OCI-LY3 (cell line): ENCODE results near the gene TRIM54.

Source experiments
- H2AFZ ChIP-seq: fragments of 200-600, 300-600 bp; shearing (Covaris generic); 2 replicates; pipeline ENCODE4 v1.6.0; 2014; ENCODE audit warnings: antibody characterized with exemption, low read depth, low read length
- H3K27ac ChIP-seq: fragments of 200-600, 300-600 bp; sonication (generic); 2 replicates; pipeline ENCODE4 v1.5.1; 2014; ENCODE audit warnings: mild to moderate bottlenecking, low read length, moderate library complexity, mixed read lengths
- H3K27me3 ChIP-seq: fragments of 200-600, 300-600 bp; sonication (generic); 2 replicates; pipeline ENCODE4 v1.6.1; 2014; ENCODE audit warnings: low read depth, low read length, mixed read lengths
- H3K36me3 ChIP-seq: fragments of 200-600, 300-600 bp; sonication (generic); replicated peaks from 2 replicates; pipeline ENCODE3; 2014; ENCODE audit warnings: low read depth, low read length, mixed read lengths
- H3K4me1 ChIP-seq: fragments of 300-600, 200-600 bp; sonication (generic); 2 replicates; pipeline ENCODE4 v1.6.1; 2014; ENCODE audit warnings: low read length, mixed read lengths
- H3K4me2 ChIP-seq: fragments of 200-600, 300-600 bp; sonication (generic); 2 replicates; pipeline ENCODE4 v1.6.1; 2014; ENCODE audit warnings: low read length, mixed read lengths
- H3K4me3 ChIP-seq: fragments of 300-600, 200-600 bp; sonication (generic); 2 replicates; pipeline ENCODE4 v1.5.1; 2014; ENCODE audit warnings: antibody characterized with exemption, mild to moderate bottlenecking, low read length, moderate library complexity
- H3K79me2 ChIP-seq: fragments of 300-600, 200-600 bp; shearing (Covaris generic); 2 replicates; pipeline ENCODE4 v1.6.1; 2014; ENCODE audit warnings: mild to moderate bottlenecking, low read length, mixed read lengths
- H3K9ac ChIP-seq: fragments of 300-600, 200-600 bp; shearing (Covaris generic); 2 replicates; pipeline ENCODE4 v1.6.0; 2014; ENCODE audit warnings: mild to moderate bottlenecking, low read length, moderate library complexity
- H3K9me3 ChIP-seq: fragments of 200-600, 300-600 bp; shearing (Covaris generic); 2 replicates; pipeline ENCODE4 v1.6.1; 2014; ENCODE audit warnings: low read length, mixed read lengths; ENCODE audit not compliant: insufficient read depth
- H4K20me1 ChIP-seq: fragments of 200-600, 300-600 bp; sonication (generic); 2 replicates; pipeline ENCODE4 v1.6.1; 2016; ENCODE audit warnings: low read length, mixed read lengths; ENCODE audit not compliant: insufficient read depth
- CTCF ChIP-seq: fragments of 200-600, 300-600 bp; sonication (generic); IDR thresholded peaks from 2 replicates; pipeline ENCODE4 v1.5.1; 2014; ENCODE audit warnings: antibody characterized with exemption, low read length, low read depth
- EZH2phosphoT487 ChIP-seq: fragments of 200-600 bp; shearing (Covaris generic); IDR thresholded peaks from 2 replicates; pipeline ENCODE4 v1.6.1; 2018; ENCODE audit warnings: antibody characterized with exemption, mixed run types, low read depth

Gene TRIM54

GRCh38 chr2:27280826-27281225 lies 1.4 kb upstream of the TRIM54 start:
- Histone ChIP-seq H2AFZ (no peak overlapping the region), H4K20me1 (no peaks in the 10 kb centered on the region), H3K36me3 (no peaks in the 10 kb centered on the region)

GRCh38 chr2:27281442-27281841 lies 787 bp upstream of the TRIM54 start:
- no peak overlapping the region for H2AFZ ChIP-seq
- TF ChIP-seq CTCF (no peak), EZH2phosphoT487 (no peak)
- no peak overlapping the region for H3K27ac ChIP-seq
- H3K27me3 ChIP-seq = peaks cover 9% of the 10 kb centered on the region; the same call in 1 of the 2 replicates
- H3K4me1 ChIP-seq = peaks cover 9% of the 10 kb centered on the region
- no peaks in the 10 kb centered on the region for H3K79me2 ChIP-seq
- H4K20me1 ChIP-seq = no peaks in the 10 kb centered on the region
- no peaks in the 10 kb centered on the region for H3K36me3 ChIP-seq
- H3K9ac ChIP-seq = no peak overlapping the region
- no peaks in the 10 kb centered on the region for H3K9me3 ChIP-seq
- H3K4me2 ChIP-seq = no peak overlapping the region
- no peak overlapping the region for H3K4me3 ChIP-seq

More at GRCh38 chr2:27280826-27281225, 1.4 kb upstream of the TRIM54 start:
- H3K4me3 ChIP-seq = no peak overlapping the region
- H3K79me2 ChIP-seq = no peaks in the 10 kb centered on the region
- H3K4me2 ChIP-seq = no peak overlapping the region
- no peak overlapping the region for H3K27ac ChIP-seq
- no peak for TF ChIP-seq EZH2phosphoT487
- no peak for TF ChIP-seq CTCF
- H3K4me1 ChIP-seq = peaks cover 9% of the 10 kb centered on the region
- peaks cover 11% of the 10 kb centered on the region; the same call in 1 of the 2 replicates for H3K27me3 ChIP-seq
- H3K9ac ChIP-seq = no peak overlapping the region
- no peaks in the 10 kb centered on the region for H3K9me3 ChIP-seq

- H3K4me1 ChIP-seq = peaks cover 9% of the 10 kb centered on the region
- H3K4me3 ChIP-seq = no peak overlapping the region
- no peak overlapping the region for H3K4me2 ChIP-seq
- H3K9me3 ChIP-seq = no peaks in the 10 kb centered on the region
- no peak overlapping the region for H3K27ac ChIP-seq
- H3K27me3 ChIP-seq = 0 out of 2 replicates have a peak, but pooled peaks cover 13% of the 10 kb centered on the region
- no peak overlapping the region for H3K9ac ChIP-seq
- H2AFZ ChIP-seq = no peak overlapping the region
- no peaks in the 10 kb centered on the region for H4K20me1 ChIP-seq
- no peak for TF ChIP-seq EZH2phosphoT487
- no peak for TF ChIP-seq CTCF
- H3K79me2 ChIP-seq = no peaks in the 10 kb centered on the region
- H3K36me3 ChIP-seq = no peaks in the 10 kb centered on the region
Measured at GRCh38 chr2:27282892-27283291, 663 bp downstream of the TRIM54 start.

- H2AFZ ChIP-seq = no peak overlapping the region
- TF ChIP-seq EZH2phosphoT487 = no peak
- no peak for TF ChIP-seq CTCF
Measured at GRCh38 chr2:27284996-27285395, 2.8 kb downstream of the TRIM54 start.

More at GRCh38 chr2:27284996-27285395, 2.8 kb downstream of the TRIM54 start:
- Histone ChIP-seq H4K20me1 (no peaks in the 10 kb centered on the region), H3K4me2 (no peak overlapping the region), H3K79me2 (no peaks in the 10 kb centered on the region), H3K9me3 (no peaks in the 10 kb centered on the region), H3K4me3 (no peak overlapping the region), H3K36me3 (no peaks in the 10 kb centered on the region), H3K4me1 (peaks cover 5% of the 10 kb centered on the region), H3K27me3 (peaks cover 20% of the 10 kb centered on the region; the same call in 1 of the 2 replicates), H3K9ac (no peak overlapping the region), H3K27ac (no peak overlapping the region)
